Parathyroid adenoma (tissue), 2 donors: ENCODE measurements around the gene CTNNB1.

ENCODE experiments used
- H2AFZ ChIP-seq: fragments of 300-600 bp; sonication (generic); one replicate; pipeline ENCODE4 v1.7.0; 2017; ENCODE audit warnings: antibody characterized with exemption, mild to moderate bottlenecking
- H3K27ac ChIP-seq: fragments of 300-600 bp; sonication (generic); one replicate; pipeline ENCODE4 v1.7.0; 2017
- H3K27me3 ChIP-seq: fragments of 300-600 bp; sonication (generic); one replicate; pipeline ENCODE4 v1.7.0; 2017; ENCODE audit warnings: low read length; ENCODE audit not compliant: control insufficient read depth, insufficient read depth
- H3K36me3 ChIP-seq: fragments of 300-600 bp; sonication (generic); one replicate; pipeline ENCODE4 v1.7.0; 2017; ENCODE audit warnings: low read length; ENCODE audit not compliant: control insufficient read depth, insufficient read depth
- H3K4me1 ChIP-seq: fragments of 300-600 bp; sonication (generic); one replicate; pipeline ENCODE4 v1.7.0; 2017; ENCODE audit warnings: control low read depth
- H3K4me2 ChIP-seq: fragments of 300-600 bp; sonication (generic); one replicate; pipeline ENCODE4 v1.7.0; 2017; ENCODE audit warnings: low read length
- H3K4me3 ChIP-seq: fragments of 300-600 bp; sonication (generic); one replicate; pipeline ENCODE4 v1.7.0; 2017; ENCODE audit warnings: low read depth, low read length
- H3K79me2 ChIP-seq: fragments of 300-600 bp; sonication (generic); one replicate; pipeline ENCODE4 v1.7.0; 2017; ENCODE audit warnings: control low read depth
- H3K9ac ChIP-seq: fragments of 300-600 bp; sonication (generic); one replicate; pipeline ENCODE4 v1.7.0; 2017; ENCODE audit warnings: mild to moderate bottlenecking
- H3K9me3 ChIP-seq: fragments of 300-600 bp; sonication (generic); one replicate; pipeline ENCODE4 v1.7.0; 2017; ENCODE audit warnings: low read length; ENCODE audit not compliant: control insufficient read depth
- TF ChIP-seq, protein P1 (sequence below): fragments of 300-600 bp; sonication (generic); IDR thresholded peaks from one replicate; pipeline ENCODE4 v1.7.0; 2017; ENCODE audit warnings: antibody characterized with exemption, mild to moderate bottlenecking
- donor health status: primary hyperparathyroidism.

Gene CTNNB1

DNA sequence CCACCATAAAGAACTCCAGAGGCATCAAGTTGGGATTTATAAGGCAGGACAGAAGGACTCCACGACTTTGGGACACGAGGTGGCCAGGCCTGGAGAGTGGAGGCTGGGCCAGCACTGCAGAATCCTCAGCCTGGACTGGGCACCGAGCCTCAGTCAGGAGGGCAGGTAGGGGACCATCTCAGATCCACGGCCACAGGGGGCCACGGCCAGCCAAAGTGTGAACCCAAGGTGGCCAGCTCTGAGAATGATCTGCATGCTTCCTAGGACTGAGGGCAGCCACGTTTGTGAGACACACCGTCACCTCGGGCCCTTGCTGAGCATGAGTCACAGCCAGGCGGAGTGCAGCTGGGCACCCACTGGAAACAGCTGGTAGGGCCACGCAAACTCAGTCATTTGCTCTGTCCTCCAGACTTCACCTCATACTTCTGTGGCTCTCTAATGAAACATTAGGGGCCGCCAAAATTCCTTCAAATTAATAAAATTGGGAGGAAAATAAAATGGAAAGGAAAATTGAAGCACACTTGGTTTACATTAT, 65.8 kb downstream of the CTNNB1 start:
- Histone ChIP-seq H3K36me3 (no peaks in the 10 kb centered on the region), H2AFZ (no peak overlapping the region), H3K4me3 (no peak overlapping the region), H3K4me2 (no peak overlapping the region), H3K27me3 (no peaks in the 10 kb centered on the region), H3K9ac (no peak overlapping the region), H3K79me2 (no peaks in the 10 kb centered on the region), H3K4me1 (peaks cover 4% of the 10 kb centered on the region), H3K9me3 (no peaks in the 10 kb centered on the region), H3K27ac (no peak overlapping the region)
- TF ChIP-seq, protein P1, sequence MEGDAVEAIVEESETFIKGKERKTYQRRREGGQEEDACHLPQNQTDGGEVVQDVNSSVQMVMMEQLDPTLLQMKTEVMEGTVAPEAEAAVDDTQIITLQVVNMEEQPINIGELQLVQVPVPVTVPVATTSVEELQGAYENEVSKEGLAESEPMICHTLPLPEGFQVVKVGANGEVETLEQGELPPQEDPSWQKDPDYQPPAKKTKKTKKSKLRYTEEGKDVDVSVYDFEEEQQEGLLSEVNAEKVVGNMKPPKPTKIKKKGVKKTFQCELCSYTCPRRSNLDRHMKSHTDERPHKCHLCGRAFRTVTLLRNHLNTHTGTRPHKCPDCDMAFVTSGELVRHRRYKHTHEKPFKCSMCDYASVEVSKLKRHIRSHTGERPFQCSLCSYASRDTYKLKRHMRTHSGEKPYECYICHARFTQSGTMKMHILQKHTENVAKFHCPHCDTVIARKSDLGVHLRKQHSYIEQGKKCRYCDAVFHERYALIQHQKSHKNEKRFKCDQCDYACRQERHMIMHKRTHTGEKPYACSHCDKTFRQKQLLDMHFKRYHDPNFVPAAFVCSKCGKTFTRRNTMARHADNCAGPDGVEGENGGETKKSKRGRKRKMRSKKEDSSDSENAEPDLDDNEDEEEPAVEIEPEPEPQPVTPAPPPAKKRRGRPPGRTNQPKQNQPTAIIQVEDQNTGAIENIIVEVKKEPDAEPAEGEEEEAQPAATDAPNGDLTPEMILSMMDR = no peak

DNA sequence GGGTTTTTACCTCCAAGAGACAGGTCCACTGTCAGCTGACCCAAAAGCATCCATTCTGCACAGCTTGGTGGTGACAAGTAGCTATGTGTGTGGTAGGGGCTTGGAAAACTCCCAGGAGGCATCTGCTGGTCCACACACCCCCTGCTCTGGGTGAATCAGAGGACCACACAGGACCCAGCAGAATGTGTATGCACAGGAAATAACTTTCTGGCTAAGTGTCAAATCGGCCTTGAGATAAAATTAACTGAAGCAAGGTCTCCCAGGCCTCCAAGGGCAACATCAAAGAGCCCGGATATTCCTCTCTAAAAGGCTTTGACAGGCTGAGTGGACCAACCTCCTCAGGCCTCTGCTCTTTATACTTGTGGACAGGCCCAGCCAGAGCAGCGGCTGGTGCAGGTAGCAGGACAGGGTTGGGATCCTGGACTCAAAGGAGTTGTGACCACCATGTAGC, 66.5 kb downstream of the CTNNB1 start:
- Histone ChIP-seq H3K9me3 (no peaks in the 10 kb centered on the region), H3K4me1 (peaks cover 4% of the 10 kb centered on the region), H3K27me3 (no peaks in the 10 kb centered on the region), H3K4me2 (no peak overlapping the region), H3K9ac (no peak overlapping the region), H3K4me3 (no peak overlapping the region), H3K27ac (no peak overlapping the region), H2AFZ (no peak overlapping the region), H3K79me2 (no peaks in the 10 kb centered on the region), H3K36me3 (no peaks in the 10 kb centered on the region)
- TF ChIP-seq, protein P1 = no peak

DNA sequence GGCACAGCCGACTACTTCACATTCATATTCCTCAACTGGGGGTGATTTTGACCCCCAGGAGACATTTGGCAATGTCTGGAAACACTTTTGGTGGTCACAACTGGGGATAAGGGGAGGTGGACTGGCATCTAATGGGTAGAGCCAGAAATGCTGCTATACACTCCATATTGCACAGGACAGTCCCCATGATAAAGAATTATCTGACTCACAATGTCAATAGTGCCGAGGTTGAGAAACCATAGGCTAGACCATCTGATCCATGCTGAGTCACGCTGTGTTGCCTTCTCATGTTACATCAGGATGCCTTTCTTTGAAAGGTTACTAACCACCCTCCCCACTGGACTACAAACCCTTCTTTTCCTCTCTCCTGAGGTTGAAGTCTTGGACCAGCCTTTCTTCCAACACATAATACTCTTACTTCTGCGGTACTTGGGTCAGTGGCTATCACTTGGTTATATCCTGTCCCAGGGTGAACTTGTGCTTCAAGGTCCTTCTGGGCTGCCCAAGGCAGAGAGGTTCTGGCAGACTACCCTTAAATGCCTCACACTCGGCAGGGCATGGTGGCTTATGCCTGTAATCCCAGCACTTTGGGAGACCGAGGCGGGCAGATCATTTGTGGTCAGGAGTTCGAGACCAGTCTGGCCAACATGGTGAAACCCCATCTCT, 68.8 kb downstream of the CTNNB1 start:
- no peak overlapping the region for H3K9ac ChIP-seq
- TF ChIP-seq, protein P1 = no peak
- H3K27me3 ChIP-seq = no peaks in the 10 kb centered on the region
- no peaks in the 10 kb centered on the region for H3K79me2 ChIP-seq
- no peak overlapping the region for H2AFZ ChIP-seq
- H3K36me3 ChIP-seq = no peaks in the 10 kb centered on the region
- H3K9me3 ChIP-seq = no peaks in the 10 kb centered on the region
- no peak overlapping the region for H3K4me3 ChIP-seq
- no peak overlapping the region for H3K4me2 ChIP-seq
- peaks cover 4% of the 10 kb centered on the region for H3K4me1 ChIP-seq
- H3K27ac ChIP-seq = no peak overlapping the region

DNA sequence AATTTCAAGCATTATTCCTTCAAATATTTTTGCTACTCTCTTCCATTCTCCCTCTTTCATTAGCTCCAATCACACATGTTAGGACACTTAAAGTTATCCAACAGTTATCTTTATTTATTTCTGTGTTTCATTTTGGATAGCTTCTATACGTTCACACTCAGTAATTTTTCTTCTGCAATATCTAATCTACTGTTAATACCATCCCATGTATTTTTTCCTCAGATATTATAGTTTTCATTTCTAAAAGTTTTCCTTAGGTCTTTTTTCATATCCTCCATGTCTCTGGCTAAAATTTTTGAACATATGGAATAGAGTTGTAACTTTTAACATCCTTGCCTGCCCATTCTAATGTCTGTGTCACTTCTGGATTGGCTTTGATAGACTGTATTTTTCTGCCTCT, 73.4 kb downstream of the CTNNB1 start:
- Histone ChIP-seq H2AFZ (no peak overlapping the region), H3K4me2 (no peak overlapping the region), H3K9me3 (no peaks in the 10 kb centered on the region), H3K27me3 (no peaks in the 10 kb centered on the region), H3K4me1 (peaks cover 4% of the 10 kb centered on the region), H3K79me2 (no peaks in the 10 kb centered on the region), H3K27ac (no peak overlapping the region), H3K4me3 (no peak overlapping the region), H3K9ac (no peak overlapping the region), H3K36me3 (no peaks in the 10 kb centered on the region)
- TF ChIP-seq, protein P1 = no peak
